MCF 10A (cell line): ENCODE data around the gene CA12. TPM values are rescaled to one million over a fixed set of nuclear protein-coding genes. Genes with fewer than 3 reads are reported as not detected.

Experiments used
- BruUV-seq: library from RNA; stranded (reverse); fragments of 400-500 nt; replicated peaks from 2 replicates; lab custom pipeline; 2021; lab: Mats Ljungman, UMichigan
- CTCF ChIA-PET: fragments of 300-600 bp; sonication (Branson Sonifier 250); formaldehyde crosslinking; extraction: SDS; loops from one replicate; lab custom pipeline; 2021; ENCODE audit warnings: antibody characterized with exemption, inconsistent platforms; lab: Yijun Ruan, JAX
- POLR2A ChIA-PET: fragments of 300-600, 350-650 bp; sonication (Branson Sonifier 250); formaldehyde crosslinking; extraction: SDS; loops from one replicate; lab custom pipeline; 2020; ENCODE audit warnings: antibody characterized with exemption, inconsistent platforms; lab: Yijun Ruan, JAX
- DNase-seq: peaks from one replicate; pipeline ENCODE4 v3.0.0-alpha.2; 2018; ENCODE audit not compliant: unreplicated experiment
- H3K27ac Mint-ChIP-seq: one replicate; pipeline ENCODE4 v1.8.0; 2022; ENCODE audit warnings: mild to moderate bottlenecking, low read depth, mixed read lengths; ENCODE audit not compliant: unreplicated experiment
- H3K27me3 Mint-ChIP-seq: one replicate; pipeline ENCODE4 v1.8.0; 2022; ENCODE audit warnings: mixed read lengths; ENCODE audit not compliant: insufficient read depth, unreplicated experiment
- H3K36me3 Mint-ChIP-seq: one replicate; pipeline ENCODE4 v1.8.0; 2022; ENCODE audit warnings: mild to moderate bottlenecking, moderate library complexity, mixed read lengths; ENCODE audit not compliant: insufficient read depth, unreplicated experiment
- H3K4me1 Mint-ChIP-seq: one replicate; pipeline ENCODE4 v1.8.0; 2022; ENCODE audit warnings: mixed read lengths; ENCODE audit not compliant: insufficient read depth, unreplicated experiment
- H3K4me3 Mint-ChIP-seq: one replicate; pipeline ENCODE4 v1.8.0; 2022; ENCODE audit warnings: mild to moderate bottlenecking, moderate library complexity, mixed read lengths; ENCODE audit not compliant: unreplicated experiment
- H3K9me3 Mint-ChIP-seq: one replicate; pipeline ENCODE4 v1.8.0; 2022; ENCODE audit warnings: mixed read lengths; ENCODE audit not compliant: unreplicated experiment
- CTCF ChIP-seq: fragments of 200-600 bp; IDR thresholded peaks from one replicate; pipeline ENCODE4 v1.8.0; 2022; ENCODE audit warnings: antibody characterized with exemption, mild to moderate bottlenecking; ENCODE audit not compliant: unreplicated experiment
- intact Hi-C: fragments of 100-400 bp; cut with micrococcal nuclease; formaldehyde crosslinking; loops from 2 replicates; pipeline ENCODE4 v1.14.1; 2022
- total RNA-seq: library from RNA; stranded (reverse); gene quantifications from 2 replicates; pipeline ENCODE4 v1.2.3, GENCODE V29; 2022

CA12 gene
- total RNA-seq, 1 experiment from 2014 or later, result 19.6 TPM

GRCh38 chr15:63339006-63339766 lies 42.5 kb downstream of the CA12 start:
- intact Hi-C loops, result no loop called here

GRCh38 chr15:63338170-63338569 lies 43.5 kb downstream of the CA12 start:
- Mint-ChIP-seq H3K27ac (no peak overlapping the region), H3K9me3 (no peaks in the 10 kb centered on the region), H3K4me1 (peaks cover under 1% of the 10 kb centered on the region), H3K36me3 (peaks cover 37% of the 10 kb centered on the region), H3K4me3 (no peak overlapping the region), H3K27me3 (no peaks in the 10 kb centered on the region)
- intact Hi-C loops, result no loop called here
- no TSS peak for BruUV-seq
- ChIA-PET CTCF (interaction anchor here (0.6 to 1.5 kb wide), 5 partner anchors 11 to 294 kb away, joined by 3 to 4 read pairs (median 3); no protein-coding TSS in a partner anchor), POLR2A (interaction anchor here (3.7 kb wide), 1 partner anchor 11 kb away, joined by 15 read pairs; no protein-coding TSS in a partner anchor)
- DNase-seq, result no peak
- no peak for TF ChIP-seq CTCF

More at GRCh38 chr15:63339006-63339766, 42.5 kb downstream of the CA12 start:
- Mint-ChIP-seq H3K36me3 (peaks cover 32% of the 10 kb centered on the region), H3K27ac (no peak overlapping the region), H3K27me3 (no peaks in the 10 kb centered on the region), H3K4me3 (no peak overlapping the region), H3K9me3 (no peaks in the 10 kb centered on the region), H3K4me1 (no peaks in the 10 kb centered on the region)
- ChIA-PET POLR2A (interaction anchor here (3.7 kb wide), 1 partner anchor 10 kb away, joined by 15 read pairs; no protein-coding TSS in a partner anchor), CTCF (interaction anchor here (0.6 to 1.5 kb wide), 5 partner anchors 12 to 728 kb away, joined by 3 to 4 read pairs (median 3); no protein-coding TSS in a partner anchor)
- BruUV-seq, result no TSS peak
- no peak for TF ChIP-seq CTCF
- DNase-seq, result no peak

- Mint-ChIP-seq H3K4me3 (no peak overlapping the region), H3K27ac (no peak overlapping the region), H3K4me1 (peaks cover 11% of the 10 kb centered on the region), H3K9me3 (no peaks in the 10 kb centered on the region), H3K36me3 (peaks cover 37% of the 10 kb centered on the region), H3K27me3 (no peaks in the 10 kb centered on the region)
- POLR2A ChIA-PET, result no interaction called here
- no TSS peak for BruUV-seq
- intact Hi-C loops, result no loop called here
- CTCF ChIA-PET, result no interaction called here
- no peak for TF ChIP-seq CTCF
- no peak for DNase-seq
Observed at GRCh38 chr15:63337046-63337445, 44.6 kb downstream of the CA12 start.

- no TSS peak for BruUV-seq
- CTCF ChIA-PET, result interaction anchor here (0.7 kb wide), 1 partner anchor 18 kb away, joined by 3 read pairs; no protein-coding TSS in a partner anchor
- intact Hi-C loops, result no loop called here
Observed at GRCh38 chr15:63335543-63336240, 46.0 kb downstream of the CA12 start.

More at GRCh38 chr15:63335543-63336240, 46.0 kb downstream of the CA12 start:
- peaks cover 43% of the 10 kb centered on the region for H3K36me3 Mint-ChIP-seq
- no peak overlapping the region for H3K4me3 Mint-ChIP-seq
- no peak for DNase-seq
- peaks cover 20% of the 10 kb centered on the region for H3K4me1 Mint-ChIP-seq
- no peak for TF ChIP-seq CTCF
- POLR2A ChIA-PET, result interaction anchor here (0.5 to 0.8 kb wide), 3 partner anchors 13 to 148 kb away, joined by 3 read pairs; no protein-coding TSS in a partner anchor
- H3K27ac Mint-ChIP-seq, result no peak overlapping the region
- H3K9me3 Mint-ChIP-seq, result no peaks in the 10 kb centered on the region
- H3K27me3 Mint-ChIP-seq, result no peaks in the 10 kb centered on the region
